GM23338 (cell line): Measurements from ENCODE around the gene RSPH3. TPM values are rescaled to one million over a fixed set of nuclear protein-coding genes. Genes with fewer than 3 reads are reported as not detected.

Source experiments
- ATAC-seq: fragments of 200-7000 bp; cut with Tn5 transposase; 3 replicates; pipeline ENCODE4 v1.9.1; 2020
- DNase-seq: peaks from one replicate; pipeline ENCODE4 v3.0.0-alpha.2; 2015; ENCODE audit warnings: low spot score
- H2AFZ ChIP-seq: fragments of 200-600 bp; sonication (generic); 2 replicates; pipeline ENCODE4 v1.8.0; 2016; ENCODE audit warnings: antibody characterized with exemption, mild to moderate bottlenecking, moderate library complexity
- H3F3A ChIP-seq: fragments of 200-600 bp; sonication (generic); replicated peaks from 2 replicates; pipeline ENCODE4 v1.8.0; 2017; ENCODE audit warnings: antibody characterized with exemption, mixed run types, low read depth
- H3K27ac ChIP-seq: fragments of 200-600 bp; sonication (generic); 2 replicates; pipeline ENCODE4 v1.6.1; 2016; ENCODE audit warnings: low read depth
- H3K27me3 ChIP-seq: fragments of 200-600 bp; sonication (generic); 2 replicates; pipeline ENCODE4 v1.8.0; 2016; ENCODE audit warnings: mild to moderate bottlenecking, mixed run types, moderate library complexity; ENCODE audit not compliant: insufficient read depth
- H3K36me3 ChIP-seq: fragments of 200-600 bp; sonication (generic); 2 replicates; pipeline ENCODE4 v1.8.0; 2016; ENCODE audit warnings: mild to moderate bottlenecking; ENCODE audit not compliant: insufficient read depth
- H3K4me1 ChIP-seq: fragments of 200-600 bp; sonication (generic); 2 replicates; pipeline ENCODE4 v1.8.0; 2016; ENCODE audit warnings: mild to moderate bottlenecking, moderate library complexity; ENCODE audit not compliant: insufficient read depth
- H3K4me2 ChIP-seq: fragments of 200-600 bp; sonication (generic); 2 replicates; pipeline ENCODE4 v1.7.1; 2017; ENCODE audit warnings: mixed run types
- H3K4me3 ChIP-seq: fragments of 200-600 bp; sonication (generic); 2 replicates; pipeline ENCODE4 v1.6.1; 2016; ENCODE audit warnings: mixed run types
- H3K79me2 ChIP-seq: fragments of 200-600 bp; sonication (generic); replicated peaks from 2 replicates; pipeline ENCODE4 v1.8.0; 2017; ENCODE audit warnings: mild to moderate bottlenecking; ENCODE audit not compliant: insufficient read depth
- H3K9me2 ChIP-seq: fragments of 200-600 bp; sonication (generic); 2 replicates; pipeline ENCODE4 v1.8.0; 2017; ENCODE audit not compliant: insufficient read depth
- H4K20me1 ChIP-seq: fragments of 200-600 bp; sonication (generic); replicated peaks from 2 replicates; pipeline ENCODE4 v1.8.0; 2017; ENCODE audit warnings: mild to moderate bottlenecking; ENCODE audit not compliant: insufficient read depth
- H3K27ac Mint-ChIP-seq: 2 replicates; pipeline ENCODE4 v1.8.0; 2020; ENCODE audit warnings: inconsistent platforms, mild to moderate bottlenecking, moderate library complexity, mixed read lengths
- H3K27me3 Mint-ChIP-seq: 3 replicates; pipeline ENCODE4 v1.8.0; 2022; ENCODE audit warnings: low read depth, mild to moderate bottlenecking, moderate library complexity, mixed read lengths, inconsistent platforms; ENCODE audit not compliant: insufficient read depth, poor library complexity
- H3K36me3 Mint-ChIP-seq: 3 replicates; pipeline ENCODE4 v1.8.0; 2021; ENCODE audit warnings: low read depth, mild to moderate bottlenecking, inconsistent platforms, moderate library complexity, mixed read lengths
- H3K4me1 Mint-ChIP-seq: 3 replicates; pipeline ENCODE4 v1.8.0; 2020; ENCODE audit warnings: mild to moderate bottlenecking, inconsistent platforms, mixed read lengths
- H3K4me3 Mint-ChIP-seq: 3 replicates; pipeline ENCODE4 v1.8.0; 2021; ENCODE audit warnings: moderate library complexity, mild to moderate bottlenecking, inconsistent platforms, mixed read lengths
- H3K9me3 Mint-ChIP-seq: 3 replicates; pipeline ENCODE4 v1.8.0; 2020; ENCODE audit warnings: moderate library complexity, mild to moderate bottlenecking, inconsistent platforms, mixed read lengths
- ETS1 ChIP-seq: IDR thresholded peaks from 2 replicates; pipeline ENCODE4 v1.6.1; 2016; ENCODE audit warnings: antibody characterized with exemption
- EZH2 ChIP-seq: fragments of 200-600 bp; sonication (generic); IDR thresholded peaks from one replicate; pipeline ENCODE4 v1.8.0; 2017; ENCODE audit warnings: antibody characterized with exemption, mild to moderate bottlenecking, low read depth; ENCODE audit not compliant: unreplicated experiment
- EZH2phosphoT487 ChIP-seq: fragments of 200-600 bp; sonication (generic); IDR thresholded peaks from one replicate; pipeline ENCODE4 v1.8.1; 2018; ENCODE audit warnings: antibody characterized with exemption; ENCODE audit not compliant: unreplicated experiment
- POLR2AphosphoS5 ChIP-seq: IDR thresholded peaks from 2 replicates; pipeline ENCODE4 v1.6.1; 2016; ENCODE audit warnings: antibody characterized with exemption, low read depth
- REST ChIP-seq: IDR thresholded peaks from one replicate; pipeline ENCODE4 v1.6.1; 2018; ENCODE audit warnings: antibody characterized with exemption; ENCODE audit not compliant: unreplicated experiment
- ZNF114 ChIP-seq: fragments of 250-450 bp; sonication (Bioruptor Pico); IDR thresholded peaks from 2 replicates; pipeline ENCODE4 v1.5.0; 2020; ENCODE audit warnings: mild to moderate bottlenecking, moderate library complexity
- ZNF331 ChIP-seq: fragments of 250-450 bp; sonication (Bioruptor Pico); IDR thresholded peaks from 2 replicates; pipeline ENCODE4 v1.5.0; 2020; ENCODE audit warnings: low read depth, mild to moderate bottlenecking, moderate library complexity
- ZNF462 ChIP-seq: fragments of 250-450 bp; sonication (Bioruptor Pico); IDR thresholded peaks from 2 replicates; pipeline ENCODE4 v1.5.0; 2020; ENCODE audit warnings: mild to moderate bottlenecking, moderate library complexity
- polyA plus RNA-seq: library from polyadenylated mRNA; unstranded; fragments of >200 nt; fragmentation: Nextera tagmentation; extraction: Ambion mirVana; gene quantifications from 2 replicates; pipeline ENCODE4 v1.2.1, GENCODE V29; 2016
- total RNA-seq: library from RNA; depleted of rRNA; stranded (reverse); fragments of >200 nt; shearing (Covaris generic); gene quantifications from 2 replicates; pipeline ENCODE4 v1.2.3, GENCODE V29; 2014

RSPH3 gene
- total and polyA plus RNA-seq, 2 experiments from 2014 or later = 1.7 to 3.9 TPM

- Histone ChIP-seq H3K27ac (no peak overlapping the region), H2AFZ (no peak overlapping the region), H3K4me2 (no peak overlapping the region), H3K4me1 (peaks cover 1% of the 10 kb centered on the region; the same call in 1 of the 2 replicates), H3K36me3 (no peaks in the 10 kb centered on the region), H3K27me3 (no peaks in the 10 kb centered on the region), H3K79me2 (no peaks in the 10 kb centered on the region), H3K4me3 (no peak overlapping the region), H3K9me2 (no peaks in the 10 kb centered on the region), H4K20me1 (no peaks in the 10 kb centered on the region; the same call in 1 of the 2 replicates), H3F3A (no peaks in the 10 kb centered on the region)
- Mint-ChIP-seq H3K9me3 (no peaks in the 10 kb centered on the region), H3K27ac (no peak overlapping the region), H3K27me3 (no peaks in the 10 kb centered on the region), H3K4me3 (no peak overlapping the region), H3K36me3 (no peaks in the 10 kb centered on the region; the same call in 2 of the 3 replicates), H3K4me1 (peaks cover 3% of the 10 kb centered on the region)
- no peak for DNase-seq
- TF ChIP-seq EZH2phosphoT487 = no peak
- TF ChIP-seq REST = no peak
- TF ChIP-seq ZNF114 = no peak
- TF ChIP-seq POLR2AphosphoS5 = no peak
- TF ChIP-seq EZH2 = no peak
- no peak for TF ChIP-seq ETS1
- no peak for TF ChIP-seq ZNF331 (CRISPR knock-in tag)
- TF ChIP-seq ZNF462 (CRISPR knock-in tag) = no peak
- ATAC-seq = no peak
These were observed 7.5 kb upstream of the RSPH3 start for GRCh38 chr6:159007510-159007909.
